HEK293 (cell line): Measurements from ENCODE around the gene CNGB1.

ENCODE experiments used
- CTCF ChIA-PET: fragments of 350-600 bp; formaldehyde crosslinking; extraction: SDS; loops from one replicate; lab custom pipeline; 2021; ENCODE audit warnings: antibody characterized with exemption; lab: Yijun Ruan, JAX
- POLR2A ChIA-PET: fragments of 300-600 bp; formaldehyde crosslinking; extraction: SDS; loops from one replicate; lab custom pipeline; 2020; ENCODE audit warnings: antibody characterized with exemption, inconsistent platforms; lab: Yijun Ruan, JAX
- H3K27ac ChIP-seq: fragments of 200-500 bp; sonication (Bioruptor generic); 2 replicates; pipeline ENCODE4 v1.5.1; 2014; ENCODE audit warnings: low read depth, low read length, control low read depth, inconsistent platforms; ENCODE audit errors: extremely low read depth
- H3K36me3 ChIP-seq, 2 experiments: fragments of 200-500 bp in 1 of 2; sonication (Bioruptor generic) in 1 of 2; 1 replicate in 1 of 2; 2 replicates in 1 of 2; pipeline ENCODE4 v1.5.1; 2014 to 2017; ENCODE audit warnings: inconsistent platforms in 2 of 2, low read length in 2 of 2; ENCODE audit not compliant: control insufficient read depth in 2 of 2, insufficient read depth in 1 of 2
- H3K4me1 ChIP-seq: fragments of 200-500 bp; sonication (Bioruptor generic); 2 replicates; pipeline ENCODE4 v1.5.1; 2014; ENCODE audit warnings: mild to moderate bottlenecking, low read length, inconsistent platforms; ENCODE audit not compliant: control insufficient read depth, insufficient read depth
- H3K4me3 ChIP-seq: 2 replicates; pipeline ENCODE4 v1.5.1; 2011; ENCODE audit warnings: low read depth, mild to moderate bottlenecking, control low read depth, low read length, moderate library complexity
- H3K9me3 ChIP-seq: fragments of 200-500 bp; sonication (Bioruptor generic); 2 replicates; pipeline ENCODE4 v1.5.1; 2014; ENCODE audit warnings: low read depth, low read length, inconsistent platforms; ENCODE audit not compliant: control insufficient read depth, insufficient read depth
- KLF10 ChIP-seq: fragments of 450-650 bp; IDR thresholded peaks from 2 replicates; pipeline ENCODE4 v1.5.1; 2018; ENCODE audit warnings: missing biosample characterization, mild to moderate bottlenecking, missing genetic modification characterization
- WT1 ChIP-seq: fragments of 450-650 bp; formaldehyde crosslinking; IDR thresholded peaks from 2 replicates; pipeline ENCODE4 v1.5.1; 2016; ENCODE audit warnings: missing biosample characterization, missing genetic modification characterization
- ZFHX2 ChIP-seq: fragments of 450-650 bp; formaldehyde crosslinking; conservative IDR thresholded peaks from 2 replicates; pipeline ENCODE4 v1.5.1; 2016; ENCODE audit warnings: missing biosample characterization, missing genetic modification characterization
- ZNF121 ChIP-seq: fragments of 450-650 bp; formaldehyde crosslinking; IDR thresholded peaks from 2 replicates; pipeline ENCODE4 v1.5.1; 2016; ENCODE audit warnings: missing biosample characterization, missing genetic modification characterization
- ZNF140 ChIP-seq: fragments of 450-650 bp; formaldehyde crosslinking; IDR thresholded peaks from 2 replicates; pipeline ENCODE4 v1.5.1; 2016; ENCODE audit warnings: missing biosample characterization, missing genetic modification characterization
- ZNF211 ChIP-seq: fragments of 450-650 bp; formaldehyde crosslinking; IDR thresholded peaks from 2 replicates; pipeline ENCODE4 v1.5.1; 2016; ENCODE audit warnings: low read depth, missing biosample characterization, missing genetic modification characterization
- ZNF223 ChIP-seq: fragments of 450-650 bp; formaldehyde crosslinking; IDR thresholded peaks from 2 replicates; pipeline ENCODE4 v1.5.1; 2016; ENCODE audit warnings: missing biosample characterization, missing genetic modification characterization
- ZNF394 ChIP-seq: fragments of 450-650 bp; formaldehyde crosslinking; IDR thresholded peaks from 2 replicates; pipeline ENCODE4 v1.5.1; 2016; ENCODE audit warnings: missing biosample characterization, missing genetic modification characterization, mild to moderate bottlenecking, moderate library complexity, borderline replicate concordance
- ZNF423 ChIP-seq: fragments of 450-650 bp; formaldehyde crosslinking; IDR thresholded peaks from 2 replicates; pipeline ENCODE4 v1.5.1; 2016; ENCODE audit warnings: missing biosample characterization, missing genetic modification characterization
- ZNF449 ChIP-seq: fragments of 450-650 bp; formaldehyde crosslinking; IDR thresholded peaks from 2 replicates; pipeline ENCODE4 v1.5.1; 2017; ENCODE audit warnings: missing biosample characterization, mild to moderate bottlenecking, missing genetic modification characterization, moderate library complexity
- ZNF473 ChIP-seq: fragments of 450-650 bp; formaldehyde crosslinking; IDR thresholded peaks from 2 replicates; pipeline ENCODE4 v1.5.1; 2017; ENCODE audit warnings: missing biosample characterization, missing genetic modification characterization
- ZNF548 ChIP-seq: fragments of 450-650 bp; formaldehyde crosslinking; IDR thresholded peaks from 2 replicates; pipeline ENCODE4 v1.5.1; 2016; ENCODE audit warnings: missing biosample characterization, missing genetic modification characterization
- ZNF624 ChIP-seq: fragments of 450-650 bp; formaldehyde crosslinking; IDR thresholded peaks from 2 replicates; pipeline ENCODE4 v1.5.1; 2017; ENCODE audit warnings: missing biosample characterization, missing genetic modification characterization
- ZNF704 ChIP-seq: fragments of 450-650 bp; formaldehyde crosslinking; IDR thresholded peaks from 2 replicates; pipeline ENCODE4 v1.5.1; 2016; ENCODE audit warnings: missing biosample characterization, missing genetic modification characterization
- ZSCAN30 ChIP-seq: fragments of 450-650 bp; IDR thresholded peaks from 2 replicates; pipeline ENCODE4 v1.5.1; 2018; ENCODE audit warnings: missing biosample characterization, mild to moderate bottlenecking, missing genetic modification characterization, moderate library complexity
- ZSCAN5A ChIP-seq: fragments of 450-650 bp; formaldehyde crosslinking; IDR thresholded peaks from 2 replicates; pipeline ENCODE4 v1.5.1; 2016; ENCODE audit warnings: missing biosample characterization, missing genetic modification characterization
- TF ChIP-seq, protein P1 (sequence below): fragments of 450-650 bp; formaldehyde crosslinking; IDR thresholded peaks from 2 replicates; pipeline ENCODE4 v1.5.1; 2016; ENCODE audit warnings: missing biosample characterization, missing genetic modification characterization
- TF ChIP-seq, protein P2 (sequence below): fragments of 450-650 bp; formaldehyde crosslinking; IDR thresholded peaks from 2 replicates; pipeline ENCODE4 v1.5.0; 2017; ENCODE audit warnings: missing biosample characterization, missing genetic modification characterization, borderline replicate concordance
- TF ChIP-seq, protein P3 (sequence below): fragments of 450-650 bp; formaldehyde crosslinking; IDR thresholded peaks from 2 replicates; pipeline ENCODE4 v1.5.1; 2016; ENCODE audit warnings: missing biosample characterization, missing genetic modification characterization
- TF ChIP-seq, protein P4 (sequence below): fragments of 450-650 bp; formaldehyde crosslinking; IDR thresholded peaks from 2 replicates; pipeline ENCODE4 v1.5.1; 2016; ENCODE audit warnings: missing biosample characterization, missing genetic modification characterization
- TF ChIP-seq, protein P5 (sequence below): fragments of 450-650 bp; formaldehyde crosslinking; IDR thresholded peaks from 2 replicates; pipeline ENCODE4 v1.5.1; 2016; ENCODE audit warnings: missing biosample characterization, missing genetic modification characterization

The CNGB1 gene

DNA sequence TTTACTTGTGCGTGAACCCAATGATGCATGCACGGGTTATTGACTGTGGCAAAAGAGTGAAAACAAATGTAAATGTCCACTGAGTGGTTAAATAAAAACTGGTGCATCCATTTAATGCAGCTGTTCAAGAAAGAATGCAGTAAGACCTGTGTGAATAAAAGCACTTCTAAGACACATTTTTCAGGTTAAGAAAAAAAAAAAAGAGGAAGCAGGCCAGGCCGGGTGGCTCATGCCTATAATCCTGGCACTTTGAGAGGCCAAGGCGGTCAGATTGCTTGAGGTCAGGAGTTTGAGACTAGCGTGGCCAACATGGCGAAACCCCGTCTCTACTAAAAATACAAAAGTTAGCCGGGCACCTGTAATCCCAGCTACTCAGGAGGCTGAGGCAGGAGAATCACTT is 11.8 kb downstream of the CNGB1 start:
- Histone ChIP-seq H3K4me3 (no peak overlapping the region), H3K4me1 (no peaks in the 10 kb centered on the region), H3K27ac (no peak overlapping the region), H3K36me3 (no peaks in the 10 kb centered on the region), H3K9me3 (no peaks in the 10 kb centered on the region)
- POLR2A ChIA-PET = no interaction called here
- CTCF ChIA-PET = no interaction called here
- TF ChIP-seq, protein P1, sequence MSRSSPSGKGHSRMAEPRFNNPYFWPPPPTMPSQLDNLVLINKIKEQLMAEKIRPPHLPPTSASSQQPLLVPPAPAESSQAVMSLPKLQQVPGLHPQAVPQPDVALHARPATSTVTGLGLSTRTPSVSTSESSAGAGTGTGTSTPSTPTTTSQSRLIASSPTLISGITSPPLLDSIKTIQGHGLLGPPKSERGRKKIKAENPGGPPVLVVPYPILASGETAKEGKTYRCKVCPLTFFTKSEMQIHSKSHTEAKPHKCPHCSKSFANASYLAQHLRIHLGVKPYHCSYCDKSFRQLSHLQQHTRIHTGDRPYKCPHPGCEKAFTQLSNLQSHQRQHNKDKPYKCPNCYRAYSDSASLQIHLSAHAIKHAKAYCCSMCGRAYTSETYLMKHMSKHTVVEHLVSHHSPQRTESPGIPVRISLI (tag by site-specific recombination) = no peak
- TF ChIP-seq ZNF548 (no peak), ZNF211 (no peak), ZNF394 (tag by site-specific recombination) (no peak), WT1 (tag by site-specific recombination) (no peak), ZNF223 (tag by site-specific recombination) (no peak), ZNF624 (tag by site-specific recombination) (no peak), ZNF423 (tag by site-specific recombination) (no peak), KLF10 (no peak), ZNF704 (no peak), ZNF449 (tag by site-specific recombination) (no peak), ZFHX2 (tag by site-specific recombination) (no peak), ZSCAN5A (no peak)
- TF ChIP-seq, protein P2, sequence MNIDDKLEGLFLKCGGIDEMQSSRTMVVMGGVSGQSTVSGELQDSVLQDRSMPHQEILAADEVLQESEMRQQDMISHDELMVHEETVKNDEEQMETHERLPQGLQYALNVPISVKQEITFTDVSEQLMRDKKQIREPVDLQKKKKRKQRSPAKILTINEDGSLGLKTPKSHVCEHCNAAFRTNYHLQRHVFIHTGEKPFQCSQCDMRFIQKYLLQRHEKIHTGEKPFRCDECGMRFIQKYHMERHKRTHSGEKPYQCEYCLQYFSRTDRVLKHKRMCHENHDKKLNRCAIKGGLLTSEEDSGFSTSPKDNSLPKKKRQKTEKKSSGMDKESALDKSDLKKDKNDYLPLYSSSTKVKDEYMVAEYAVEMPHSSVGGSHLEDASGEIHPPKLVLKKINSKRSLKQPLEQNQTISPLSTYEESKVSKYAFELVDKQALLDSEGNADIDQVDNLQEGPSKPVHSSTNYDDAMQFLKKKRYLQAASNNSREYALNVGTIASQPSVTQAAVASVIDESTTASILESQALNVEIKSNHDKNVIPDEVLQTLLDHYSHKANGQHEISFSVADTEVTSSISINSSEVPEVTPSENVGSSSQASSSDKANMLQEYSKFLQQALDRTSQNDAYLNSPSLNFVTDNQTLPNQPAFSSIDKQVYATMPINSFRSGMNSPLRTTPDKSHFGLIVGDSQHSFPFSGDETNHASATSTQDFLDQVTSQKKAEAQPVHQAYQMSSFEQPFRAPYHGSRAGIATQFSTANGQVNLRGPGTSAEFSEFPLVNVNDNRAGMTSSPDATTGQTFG = no peak

GRCh38 chr16:57958544-57958943 is 12.4 kb downstream of the CNGB1 start:
- Histone ChIP-seq H3K4me1 (no peaks in the 10 kb centered on the region), H3K9me3 (no peaks in the 10 kb centered on the region), H3K36me3 (no peaks in the 10 kb centered on the region), H3K27ac (no peak overlapping the region), H3K4me3 (no peak overlapping the region)
- POLR2A ChIA-PET = no interaction called here
- CTCF ChIA-PET = interaction anchor here (0.5 kb wide), 1 partner anchor 58 kb away, joined by 3 read pairs; no protein-coding TSS in a partner anchor
- no peak for TF ChIP-seq ZSCAN30 (tag by site-specific recombination)
- TF ChIP-seq ZNF121 (tag by site-specific recombination) = no peak
- no peak for TF ChIP-seq ZNF473 (tag by site-specific recombination)
- no peak for TF ChIP-seq ZNF140 (tag by site-specific recombination)
- TF ChIP-seq, protein P3, sequence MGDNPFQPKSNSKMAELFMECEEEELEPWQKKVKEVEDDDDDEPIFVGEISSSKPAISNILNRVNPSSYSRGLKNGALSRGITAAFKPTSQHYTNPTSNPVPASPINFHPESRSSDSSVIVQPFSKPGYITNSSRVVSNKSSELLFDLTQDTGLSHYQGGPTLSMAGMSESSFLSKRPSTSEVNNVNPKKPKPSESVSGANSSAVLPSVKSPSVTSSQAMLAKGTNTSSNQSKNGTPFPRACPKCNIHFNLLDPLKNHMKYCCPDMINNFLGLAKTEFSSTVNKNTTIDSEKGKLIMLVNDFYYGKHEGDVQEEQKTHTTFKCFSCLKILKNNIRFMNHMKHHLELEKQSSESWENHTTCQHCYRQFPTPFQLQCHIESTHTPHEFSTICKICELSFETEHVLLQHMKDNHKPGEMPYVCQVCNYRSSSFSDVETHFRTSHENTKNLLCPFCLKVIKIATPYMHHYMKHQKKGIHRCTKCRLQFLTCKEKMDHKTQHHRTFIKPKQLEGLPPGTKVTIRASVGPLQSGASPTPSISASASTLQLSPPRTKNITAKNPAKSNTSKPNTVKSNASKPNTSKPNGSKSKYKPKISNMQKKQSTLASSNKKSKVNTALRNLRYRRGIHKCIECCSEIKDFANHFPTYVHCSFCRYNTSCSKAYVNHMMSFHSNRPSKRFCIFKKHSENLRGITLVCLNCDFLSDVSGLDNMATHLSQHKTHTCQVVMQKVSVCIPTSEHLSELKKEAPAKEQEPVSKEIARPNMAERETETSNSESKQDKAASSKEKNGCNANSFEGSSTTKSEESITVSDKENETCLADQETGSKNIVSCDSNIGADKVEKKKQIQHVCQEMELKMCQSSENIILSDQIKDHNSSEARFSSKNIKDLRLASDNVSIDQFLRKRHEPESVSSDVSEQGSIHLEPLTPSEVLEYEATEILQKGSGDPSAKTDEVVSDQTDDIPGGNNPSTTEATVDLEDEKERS = no peak
- TF ChIP-seq, protein P4, sequence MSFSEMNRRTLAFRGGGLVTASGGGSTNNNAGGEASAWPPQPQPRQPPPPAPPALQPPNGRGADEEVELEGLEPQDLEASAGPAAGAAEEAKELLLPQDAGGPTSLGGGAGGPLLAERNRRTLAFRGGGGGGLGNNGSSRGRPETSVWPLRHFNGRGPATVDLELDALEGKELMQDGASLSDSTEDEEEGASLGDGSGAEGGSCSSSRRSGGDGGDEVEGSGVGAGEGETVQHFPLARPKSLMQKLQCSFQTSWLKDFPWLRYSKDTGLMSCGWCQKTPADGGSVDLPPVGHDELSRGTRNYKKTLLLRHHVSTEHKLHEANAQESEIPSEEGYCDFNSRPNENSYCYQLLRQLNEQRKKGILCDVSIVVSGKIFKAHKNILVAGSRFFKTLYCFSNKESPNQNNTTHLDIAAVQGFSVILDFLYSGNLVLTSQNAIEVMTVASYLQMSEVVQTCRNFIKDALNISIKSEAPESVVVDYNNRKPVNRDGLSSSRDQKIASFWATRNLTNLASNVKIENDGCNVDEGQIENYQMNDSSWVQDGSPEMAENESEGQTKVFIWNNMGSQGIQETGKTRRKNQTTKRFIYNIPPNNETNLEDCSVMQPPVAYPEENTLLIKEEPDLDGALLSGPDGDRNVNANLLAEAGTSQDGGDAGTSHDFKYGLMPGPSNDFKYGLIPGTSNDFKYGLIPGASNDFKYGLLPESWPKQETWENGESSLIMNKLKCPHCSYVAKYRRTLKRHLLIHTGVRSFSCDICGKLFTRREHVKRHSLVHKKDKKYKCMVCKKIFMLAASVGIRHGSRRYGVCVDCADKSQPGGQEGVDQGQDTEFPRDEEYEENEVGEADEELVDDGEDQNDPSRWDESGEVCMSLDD = no peak
- TF ChIP-seq, protein P5, sequence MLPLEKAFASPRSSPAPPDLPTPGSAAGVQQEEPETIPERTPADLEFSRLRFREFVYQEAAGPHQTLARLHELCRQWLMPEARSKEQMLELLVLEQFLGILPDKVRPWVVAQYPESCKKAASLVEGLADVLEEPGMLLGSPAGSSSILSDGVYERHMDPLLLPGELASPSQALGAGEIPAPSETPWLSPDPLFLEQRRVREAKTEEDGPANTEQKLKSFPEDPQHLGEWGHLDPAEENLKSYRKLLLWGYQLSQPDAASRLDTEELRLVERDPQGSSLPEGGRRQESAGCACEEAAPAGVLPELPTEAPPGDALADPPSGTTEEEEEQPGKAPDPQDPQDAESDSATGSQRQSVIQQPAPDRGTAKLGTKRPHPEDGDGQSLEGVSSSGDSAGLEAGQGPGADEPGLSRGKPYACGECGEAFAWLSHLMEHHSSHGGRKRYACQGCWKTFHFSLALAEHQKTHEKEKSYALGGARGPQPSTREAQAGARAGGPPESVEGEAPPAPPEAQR (tag by site-specific recombination) = no peak
